ENCODE data around the gene TTC23L.

DNA sequence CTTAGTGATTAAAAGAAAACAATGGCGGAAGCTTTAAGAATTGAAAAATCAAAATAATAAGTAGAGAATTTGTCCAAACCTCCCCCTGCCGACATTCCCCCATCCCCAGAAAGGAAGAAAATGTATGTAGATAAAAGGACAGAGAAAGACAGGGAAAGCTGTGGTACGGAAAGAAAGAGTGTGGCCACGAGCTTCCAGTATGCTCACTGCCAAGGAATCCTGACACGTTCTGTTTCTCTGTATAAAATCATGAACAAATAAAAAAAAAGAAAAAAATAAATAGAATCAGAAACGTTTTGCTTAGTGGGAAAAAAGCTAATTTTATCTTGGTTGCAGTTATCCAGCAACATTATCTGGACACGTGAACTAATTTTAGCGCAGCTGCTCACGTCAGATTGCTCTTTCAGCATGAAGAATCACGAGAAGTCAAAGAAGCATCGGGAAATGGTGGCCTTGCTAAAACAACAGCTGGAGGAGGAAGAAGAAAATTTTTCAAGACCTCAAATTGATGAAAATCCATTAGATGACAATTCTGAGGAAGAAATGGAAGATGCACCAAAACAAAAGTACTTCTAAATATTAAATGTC lies 105.6 kb downstream of the TTC23L start:
- TF ChIP-seq POLR2AphosphoS5 (IDR thresholded peaks at IDR 0.05; ENCODE audit: low read depth, low read length) (no peak), TAF1 (IDR thresholded peaks at IDR 0.05; ENCODE audit: low read depth, low read length) (no peak), POU2F2 (IDR thresholded peaks at IDR 0.05; ENCODE audit: low read depth, low read length) (no peak)
